ENCODE measurements around the gene HCRTR1.

DNA sequence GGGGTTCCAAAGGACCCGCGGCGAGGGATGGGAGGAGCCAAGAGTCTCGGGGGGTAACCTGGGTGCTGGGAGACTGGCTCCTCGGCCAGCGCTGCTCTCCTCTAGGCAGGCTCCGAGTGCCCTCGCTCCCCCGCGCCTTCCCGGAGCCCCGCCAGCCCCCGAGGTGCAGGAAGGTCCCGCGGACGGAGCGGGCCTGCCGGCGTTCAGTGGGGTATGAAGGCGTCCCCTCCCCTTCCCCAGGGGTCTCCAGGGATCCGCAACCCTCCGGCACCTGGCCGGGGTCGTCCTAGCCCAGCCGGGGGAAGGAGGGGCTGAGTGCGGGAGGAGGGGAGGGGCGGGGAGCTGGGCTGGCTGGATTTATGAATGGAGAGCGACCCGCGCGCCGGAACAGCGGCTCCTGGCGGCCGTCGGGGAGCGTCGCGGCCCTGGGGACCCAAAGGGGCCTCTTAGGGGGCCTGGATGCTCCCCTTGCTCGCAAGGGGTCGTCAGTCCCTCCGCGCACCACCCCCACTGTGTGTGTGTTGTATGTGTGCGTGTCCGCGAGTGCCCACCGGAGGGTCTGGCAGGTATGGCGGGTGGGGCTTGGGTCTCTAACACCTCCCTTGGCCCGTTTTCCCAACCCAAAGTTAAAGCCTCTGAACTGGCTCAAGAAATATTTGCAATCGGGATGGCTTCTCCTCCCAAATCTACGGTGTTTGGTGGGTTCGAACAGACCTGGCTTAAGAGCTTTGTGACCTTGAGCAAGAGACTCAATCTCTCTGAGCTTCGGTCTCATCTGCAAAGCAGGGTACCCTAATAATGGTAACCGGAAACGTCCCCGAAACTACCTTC, 642 bp downstream of the HCRTR1 start:
- no peak for TF ChIP-seq POLR2A (IDR thresholded peaks at IDR 0.05)
- TF ChIP-seq, protein P1, sequence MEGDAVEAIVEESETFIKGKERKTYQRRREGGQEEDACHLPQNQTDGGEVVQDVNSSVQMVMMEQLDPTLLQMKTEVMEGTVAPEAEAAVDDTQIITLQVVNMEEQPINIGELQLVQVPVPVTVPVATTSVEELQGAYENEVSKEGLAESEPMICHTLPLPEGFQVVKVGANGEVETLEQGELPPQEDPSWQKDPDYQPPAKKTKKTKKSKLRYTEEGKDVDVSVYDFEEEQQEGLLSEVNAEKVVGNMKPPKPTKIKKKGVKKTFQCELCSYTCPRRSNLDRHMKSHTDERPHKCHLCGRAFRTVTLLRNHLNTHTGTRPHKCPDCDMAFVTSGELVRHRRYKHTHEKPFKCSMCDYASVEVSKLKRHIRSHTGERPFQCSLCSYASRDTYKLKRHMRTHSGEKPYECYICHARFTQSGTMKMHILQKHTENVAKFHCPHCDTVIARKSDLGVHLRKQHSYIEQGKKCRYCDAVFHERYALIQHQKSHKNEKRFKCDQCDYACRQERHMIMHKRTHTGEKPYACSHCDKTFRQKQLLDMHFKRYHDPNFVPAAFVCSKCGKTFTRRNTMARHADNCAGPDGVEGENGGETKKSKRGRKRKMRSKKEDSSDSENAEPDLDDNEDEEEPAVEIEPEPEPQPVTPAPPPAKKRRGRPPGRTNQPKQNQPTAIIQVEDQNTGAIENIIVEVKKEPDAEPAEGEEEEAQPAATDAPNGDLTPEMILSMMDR (IDR thresholded peaks at IDR 0.05) = peak in 5 of 7 experiments; percentile 46 to 84 (median 75)
- TF ChIP-seq POLR2AphosphoS5 (IDR thresholded peaks at IDR 0.05) = no peak
- no peak for TF ChIP-seq EP300 (IDR thresholded peaks at IDR 0.05)
